ENCODE results near the gene HDAC8. TPM values are rescaled to one million over a fixed set of nuclear protein-coding genes. Genes with fewer than 3 reads are reported as not detected.

Gene HDAC8
- total RNA-seq (41.9 and 47.0 TPM in 2 replicates), polyA plus RNA-seq (13.0 and 13.3 TPM in 2 replicates), polyA minus RNA-seq (10.4 and 15.6 TPM in 2 replicates)
- 22.7 TPM for total RNA-seq (2013)

- Histone ChIP-seq H3K9ac (ENCODE audit: low read length) (peak within 1 kb of the TSS; percentile 77), H3K36me3 (replicated peaks in 1 of 2; ENCODE audit: control extremely low read depth in 1 of 2, control insufficient read depth in 1 of 2, extremely low read depth in 1 of 2, insufficient read depth in 2 of 2, low read length in 1 of 2) (peaks cover 0 to 6% of the 10 kb centered on the region in 2 experiments), H3K79me2 (ENCODE audit: control insufficient read depth, insufficient read depth, low read length) (peaks cover 7% of the 10 kb centered on the region), H3K27me3 (replicated peaks in 1 of 4; ENCODE audit: control extremely low read depth in 1 of 4, control insufficient read depth in 3 of 4, insufficient read depth in 4 of 4, low read length in 3 of 4) (no peaks in the 10 kb centered on the region), H4K20me1 (ENCODE audit: control insufficient read depth, insufficient read depth, low read length, poor library complexity, severe bottlenecking) (no peaks in the 10 kb centered on the region), H3K4me1 (ENCODE audit: control insufficient read depth in 2 of 2, insufficient read depth in 2 of 2, low read length in 2 of 2) (peaks cover 0 to 6% of the 10 kb centered on the region in 2 donors), H3K27ac (ENCODE audit: low read length in 2 of 2) (peak within 1 kb of the TSS; percentile 50 to 75), H3K4me2 (replicated peaks; ENCODE audit: low read depth, low read length, poor library complexity, severe bottlenecking) (peak within 1 kb of the TSS; percentile 52), H2AFZ (ENCODE audit: insufficient read depth, low read depth, low read length, poor library complexity, severe bottlenecking) (peak within 1 kb of the TSS; percentile 83), H3K4me3 (ENCODE audit: control extremely low read depth in 1 of 5, extremely low read depth in 1 of 5, insufficient read depth in 1 of 5, low read depth in 2 of 5, low read length in 4 of 5) (peak within 1 kb of the TSS; percentile 65 to 84 (median 82)), H3K9me3 (ENCODE audit: control extremely low read depth in 1 of 3, control insufficient read depth in 2 of 3, insufficient read depth in 1 of 3, low read length in 2 of 3) (no peaks in the 10 kb centered on the region)
- WGBS (ENCODE audit: insufficient coverage): 0% methylated on average over 19 of the region's 36 CpGs
- Mint-ChIP-seq H3K4me1 (peaks cover 12% of the 10 kb centered on the region), H3K27me3 (peaks cover 18% of the 10 kb centered on the region), H3K9me3 (ENCODE audit: insufficient read depth) (no peaks in the 10 kb centered on the region), H3K4me3 (peak within 1 kb of the TSS; percentile 99), H3K27ac (peak within 1 kb of the TSS; percentile 93)
- CTCF ChIA-PET: interaction anchor here (0.7 to 1.4 kb wide), 2 partner anchors 17 to 28 kb away, joined by 3 to 4 read pairs; no protein-coding TSS in a partner anchor
- no peak for TF ChIP-seq EZH2 (IDR thresholded peaks at IDR 0.05; ENCODE audit: borderline replicate concordance, insufficient read depth, low read depth, low read length, poor library complexity, severe bottlenecking)
- TF ChIP-seq CTCF (IDR thresholded peaks at IDR 0.05): no peak
- ATAC-seq (ENCODE audit: low read depth) (peak; percentile 86), DNase-seq (peak; percentile 71)
- POLR2A ChIA-PET: no interaction called here
- intact Hi-C loops (cut with micrococcal nuclease): loop anchor here (2.0 to 5.0 kb wide), 2 partner anchors 296 to 990 kb away; partner anchors contain the start of genes CHIC1 and RPS4X
Observed at GRCh38 chrX:72572248-72573157, at the start of gene HDAC8. HDAC8 (minus strand) TSS chrX:72572843; CDS start chrX:72572761, 82 bp downstream.

Measured in B cell (primary cell).